K562 (cell line): ENCODE data around the gene CACNA2D3. TPM values are rescaled to one million over a fixed set of nuclear protein-coding genes. Genes with fewer than 3 reads are reported as not detected.

Experiments
- ATAC-seq: fragments of 200-7000 bp; cut with Tn5 transposase; 3 replicates; pipeline ENCODE4 v1.9.1; 2020; ENCODE audit warnings: moderate library complexity
- BruUV-seq: library from RNA; stranded (reverse); fragments of 400-500 nt; replicated peaks from 2 replicates; lab custom pipeline; 2021; lab: Mats Ljungman, UMichigan
- CTCF ChIA-PET: fragments of 300-600 bp; formaldehyde crosslinking; extraction: SDS; loops from one replicate; lab custom pipeline; 2021; ENCODE audit warnings: low intra/inter-chr PET ratio; lab: Yijun Ruan, JAX
- POLR2A ChIA-PET: fragments of 300-600, 350-650 bp; sonication (Branson Sonifier 250); formaldehyde crosslinking; extraction: SDS; loops from one replicate; lab custom pipeline; 2021; ENCODE audit warnings: antibody characterized with exemption, inconsistent platforms; lab: Yijun Ruan, JAX
- DNase-seq, 4 experiments: peaks; one replicate each; pipeline versions ENCODE4 v3.0.0 to v3.0.0-alpha.2; 2011 to 2018; ENCODE audit warnings: low spot score in 3 of 4, mixed read lengths in 3 of 4; ENCODE audit errors: extremely low read depth in 1 of 4
- FAIRE-seq: peaks from 2 replicates; lab custom pipeline; 2011; peaks lifted over from hg19 to GRCh38; lab: Jason Lieb, UNC
- H2AFZ ChIP-seq: 2 replicates; pipeline ENCODE4 v1.6.0; 2011; ENCODE audit warnings: low read depth, low read length, control low read depth, inconsistent platforms
- H3K27ac ChIP-seq: fragments of 200-600 bp; 3 replicates; pipeline ENCODE4 v1.8.0; 2011; ENCODE audit warnings: low read depth, mild to moderate bottlenecking, control low read depth, inconsistent platforms, low read length, moderate library complexity, mixed read lengths; ENCODE audit errors: extremely low read depth
- H3K27me3 ChIP-seq, 2 experiments: fragments of 300-600 bp in 1 of 2; 2 replicates in 1 of 2; 3 replicates in 1 of 2; pipeline versions ENCODE4 v1.6.0 to v1.8.0; 2011; ENCODE audit warnings: inconsistent platforms in 2 of 2, low read length in 2 of 2, mild to moderate bottlenecking in 1 of 2, mixed read lengths in 1 of 2, moderate library complexity in 1 of 2; ENCODE audit not compliant: control insufficient read depth in 2 of 2, insufficient read depth in 2 of 2
- H3K36me3 ChIP-seq: fragments of 300-600 bp; 3 replicates; pipeline ENCODE4 v1.8.0; 2011; ENCODE audit warnings: mild to moderate bottlenecking, low read length, inconsistent platforms; ENCODE audit not compliant: control insufficient read depth, insufficient read depth
- H3K4me1 ChIP-seq, 2 experiments: fragments of 200-600 bp in 1 of 2; replicated peaks in 1 of 2; 2 replicates in 1 of 2; 3 replicates in 1 of 2; pipeline versions ENCODE4 v1.5.1 to v1.8.0; 2011; ENCODE audit warnings: inconsistent platforms in 2 of 2, low read length in 2 of 2, mild to moderate bottlenecking in 1 of 2, mixed read lengths in 1 of 2, moderate library complexity in 1 of 2; ENCODE audit not compliant: control insufficient read depth in 2 of 2, insufficient read depth in 2 of 2
- H3K4me2 ChIP-seq: 2 replicates; pipeline ENCODE4 v1.6.1; 2011; ENCODE audit warnings: low read length, control low read depth, inconsistent platforms, mixed read lengths; ENCODE audit not compliant: insufficient read depth
- H3K4me3 ChIP-seq: fragments of 200-600 bp; sonication (generic), shearing (Covaris generic); 2 replicates; pipeline ENCODE4 v1.5.1; 2016; ENCODE audit warnings: control low read depth, inconsistent platforms
- H3K79me2 ChIP-seq: fragments of 200-600 bp; 3 replicates; pipeline ENCODE4 v1.8.0; 2011; ENCODE audit warnings: low read length, inconsistent platforms; ENCODE audit not compliant: control insufficient read depth, insufficient read depth
- H3K9ac ChIP-seq, 2 experiments: 2 replicates each; pipeline versions ENCODE4 v1.6.0 to v1.6.1; 2011; ENCODE audit warnings: low read depth in 2 of 2, low read length in 2 of 2, control low read depth in 1 of 2, inconsistent platforms in 1 of 2, mild to moderate bottlenecking in 1 of 2, mixed read lengths in 1 of 2; ENCODE audit not compliant: insufficient read depth in 1 of 2
- H3K9me1 ChIP-seq: one replicate; pipeline ENCODE4 v1.6.0; 2011; ENCODE audit warnings: inconsistent platforms, mild to moderate bottlenecking, low read length, moderate library complexity; ENCODE audit not compliant: control insufficient read depth, insufficient read depth
- H3K9me3 ChIP-seq: replicated peaks from 2 replicates; pipeline ENCODE4 v1.5.1; 2011; ENCODE audit warnings: low read depth, low read length, inconsistent platforms; ENCODE audit not compliant: control insufficient read depth, insufficient read depth
- H4K20me1 ChIP-seq: replicated peaks from 2 replicates; pipeline ENCODE4 v1.6.1; 2011; ENCODE audit warnings: low read length, inconsistent platforms, mixed read lengths; ENCODE audit not compliant: control insufficient read depth, insufficient read depth
- ERF ChIP-seq: fragments of 450-650 bp; formaldehyde crosslinking; IDR thresholded peaks from 2 replicates; pipeline ENCODE4 v1.4.0; 2020; ENCODE audit warnings: mild to moderate bottlenecking, mixed read lengths
- MIER1 ChIP-seq: fragments of 450-650 bp; IDR thresholded peaks from 2 replicates; pipeline ENCODE4 v1.6.1; 2016; ENCODE audit warnings: antibody characterized with exemption, mild to moderate bottlenecking, low read depth
- POLR2B ChIP-seq: fragments of 450-650 bp; IDR thresholded peaks from 2 replicates; pipeline ENCODE4 v1.6.1; 2018; ENCODE audit warnings: low read depth; ENCODE audit not compliant: partially characterized antibody
- VEZF1 ChIP-seq: fragments of 200-800 bp; sonication (Bioruptor generic); IDR thresholded peaks from 2 replicates; pipeline ENCODE4 v1.6.1; 2017; ENCODE audit warnings: missing genetic modification characterization, missing compliant biosample characterization
- WGBS: fragments of 100-300 bp; shearing (Covaris generic); methylation state at CpG from one replicate; pipeline ENCODE4 v1.1.6; 2016; ENCODE audit warnings: low coverage, mixed read lengths; ENCODE audit not compliant: insufficient coverage; ENCODE audit errors: missing lambda C conversion rate; 5-methylcytosine and 5-hydroxymethylcytosine counted together
- in situ Hi-C: fragments of 300-500 bp; cut with MboI; formaldehyde crosslinking; loops from 4 replicates; pipeline ENCODE4 v1.15.0; 2018; ENCODE audit warnings: inconsistent platforms, mixed read lengths
- intact Hi-C: fragments of 100-400 bp; cut with micrococcal nuclease; formaldehyde crosslinking; loops from 2 replicates; pipeline ENCODE4 v1.14.2; 2022
- polyA plus RNA-seq, 8 experiments: library from polyadenylated mRNA; depleted of rRNA in 4 of 8; stranded (reverse) in 5 of 8; unstranded in 3 of 8; fragments of >200 nt; fragmentation: Nextera tagmentation in 2 of 8; fragmentation: Illumina TruSeq in 1 of 8; extraction: Ambion mirVana in 2 of 8; extraction: Trizol in 1 of 8; gene quantifications; 2 replicates each; pipeline versions ENCODE4 v1.2.1 to v1.2.3, GENCODE V29; 2011 to 2014; ENCODE audit warnings: inconsistent platforms in 1 of 8, missing spikeins in 1 of 8
- total RNA-seq, 7 experiments: library from RNA; depleted of rRNA in 6 of 7; stranded (reverse); fragments of >200 nt in 6 of 7; fragmentation: Illumina TruSeq in 2 of 7; extraction: Trizol in 2 of 7; gene quantifications; 2 replicates each; pipeline versions ENCODE4 v1.2.1 to v1.2.3, GENCODE V29; 2011 to 2021; ENCODE audit warnings: low replicate concordance in 1 of 7
- TF ChIP-seq, protein P1 (sequence below), 3 experiments: IDR thresholded peaks in 2 of 3; conservative IDR thresholded peaks in 1 of 3; 2 replicates each; pipeline ENCODE4 v1.5.1; 2011 to 2012; ENCODE audit warnings: low read length in 3 of 3, mild to moderate bottlenecking in 3 of 3, control low read depth in 2 of 3, improper control_type of control experiment in 1 of 3, inconsistent platforms in 1 of 3, low read depth in 1 of 3, mixed read lengths in 1 of 3, moderate library complexity in 1 of 3; ENCODE audit not compliant: insufficient read depth in 2 of 3

Gene CACNA2D3
- total and polyA plus RNA-seq, 9 of the 15 experiments (the other 6 are each of a cell fraction or from before 2014, with no cell fraction given) = 0.01 TPM; not detected in 8

DNA sequence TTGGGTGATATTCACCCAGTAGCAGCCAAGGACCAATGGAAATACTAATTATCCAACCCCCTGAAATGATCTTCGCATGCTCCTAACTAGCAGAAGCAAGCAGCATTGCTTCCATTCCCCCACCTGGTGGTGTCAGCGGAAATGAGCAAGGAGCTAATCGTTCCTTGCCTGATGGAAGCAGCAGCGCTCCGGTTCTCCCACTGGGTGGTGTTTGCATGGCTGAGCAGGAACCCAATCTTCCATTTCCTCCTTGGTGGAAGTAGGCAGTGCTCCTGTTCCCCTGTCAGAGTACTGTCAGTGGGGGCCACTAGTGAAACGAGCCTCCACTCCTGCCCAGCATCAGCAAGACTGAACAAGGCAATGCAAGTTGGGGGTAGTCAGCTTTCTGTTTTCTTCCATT lies 311.5 kb downstream of the CACNA2D3 start:
- POLR2A ChIA-PET = interaction anchor here (0.6 kb wide), 1 partner anchor 103 kb away, joined by 3 read pairs; no protein-coding TSS in a partner anchor
- no peak overlapping the region for H2AFZ ChIP-seq
- peak in 3 of 4 experiments; percentile 5 to 42 (median 25) for DNase-seq
- intact Hi-C loops = no loop called here
- no peaks in the 10 kb centered on the region for H3K79me2 ChIP-seq
- TF ChIP-seq VEZF1 (CRISPR knock-in tag) (no peak), ERF (no peak), MIER1 (no peak), POLR2B (no peak)
- TF ChIP-seq, protein P1, sequence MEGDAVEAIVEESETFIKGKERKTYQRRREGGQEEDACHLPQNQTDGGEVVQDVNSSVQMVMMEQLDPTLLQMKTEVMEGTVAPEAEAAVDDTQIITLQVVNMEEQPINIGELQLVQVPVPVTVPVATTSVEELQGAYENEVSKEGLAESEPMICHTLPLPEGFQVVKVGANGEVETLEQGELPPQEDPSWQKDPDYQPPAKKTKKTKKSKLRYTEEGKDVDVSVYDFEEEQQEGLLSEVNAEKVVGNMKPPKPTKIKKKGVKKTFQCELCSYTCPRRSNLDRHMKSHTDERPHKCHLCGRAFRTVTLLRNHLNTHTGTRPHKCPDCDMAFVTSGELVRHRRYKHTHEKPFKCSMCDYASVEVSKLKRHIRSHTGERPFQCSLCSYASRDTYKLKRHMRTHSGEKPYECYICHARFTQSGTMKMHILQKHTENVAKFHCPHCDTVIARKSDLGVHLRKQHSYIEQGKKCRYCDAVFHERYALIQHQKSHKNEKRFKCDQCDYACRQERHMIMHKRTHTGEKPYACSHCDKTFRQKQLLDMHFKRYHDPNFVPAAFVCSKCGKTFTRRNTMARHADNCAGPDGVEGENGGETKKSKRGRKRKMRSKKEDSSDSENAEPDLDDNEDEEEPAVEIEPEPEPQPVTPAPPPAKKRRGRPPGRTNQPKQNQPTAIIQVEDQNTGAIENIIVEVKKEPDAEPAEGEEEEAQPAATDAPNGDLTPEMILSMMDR (IDR thresholded peaks at IDR 0.05 in 2 of 3, conservative IDR thresholded peaks at IDR 0.05 in 1 of 3; ENCODE audit: insufficient read depth in 2 of 3, low read depth in 1 of 3, low read length in 3 of 3) = peak; percentile 39 to 86 (median 54); a peak in 5 of 6 replicates
- TF ChIP-seq, all 486 proteins: peak for 1
- Histone ChIP-seq H3K9me1 (no peaks in the 10 kb centered on the region), H3K4me2 (no peak overlapping the region), H3K9me3 (no peaks in the 10 kb centered on the region), H3K36me3 (no peaks in the 10 kb centered on the region), H4K20me1 (no peaks in the 10 kb centered on the region), H3K4me1 (no peaks in the 10 kb centered on the region), H3K4me3 (no peak overlapping the region), H3K27me3 (no peaks in the 10 kb centered on the region), H3K9ac (no peak overlapping the region), H3K27ac (no peak overlapping the region)
- peak; percentile 56 for FAIRE-seq
- in situ Hi-C loops = no loop called here
- ATAC-seq = peak; percentile 90
- CTCF ChIA-PET = no interaction called here
- BruUV-seq = no TSS peak
- WGBS = 0% methylated on average over 2 of the region's 6 CpGs
